Keratinocyte (primary cell): ENCODE measurements around the gene TTBK1. TPM values are rescaled to one million over a fixed set of nuclear protein-coding genes. Genes with fewer than 3 reads are reported as not detected.

Experiments
- DNase-seq: peaks from one replicate; pipeline ENCODE4 v3.0.0-alpha.2; 2011; ENCODE audit warnings: low read depth, missing footprints, low spot score
- FAIRE-seq: peaks from 2 replicates; lab custom pipeline; 2011; peaks lifted over from hg19 to GRCh38; lab: Jason Lieb, UNC
- H2AFZ ChIP-seq: 2 replicates; pipeline ENCODE4 v1.6.0; 2012; ENCODE audit warnings: low read length, control low read depth, inconsistent platforms; ENCODE audit not compliant: control insufficient read depth
- H3K27ac ChIP-seq: 2 replicates; pipeline ENCODE4 v1.5.1; 2011; ENCODE audit warnings: low read length; ENCODE audit not compliant: control insufficient read depth, insufficient read depth
- H3K27me3 ChIP-seq: 3 replicates; pipeline ENCODE4 v1.6.0; 2011; ENCODE audit warnings: low read length; ENCODE audit not compliant: control insufficient read depth, insufficient read depth; ENCODE audit errors: extremely low read depth
- H3K36me3 ChIP-seq, 2 experiments: 2 replicates in 1 of 2; 3 replicates in 1 of 2; pipeline ENCODE4 v1.5.1; 2011; ENCODE audit warnings: low read length in 2 of 2, mild to moderate bottlenecking in 1 of 2; ENCODE audit not compliant: control insufficient read depth in 2 of 2, insufficient read depth in 2 of 2; ENCODE audit errors: extremely low read depth in 1 of 2
- H3K4me1 ChIP-seq: 3 replicates; pipeline ENCODE4 v1.5.1; 2011; ENCODE audit warnings: low read length; ENCODE audit not compliant: control insufficient read depth, insufficient read depth; ENCODE audit errors: extremely low read depth
- H3K4me2 ChIP-seq: 3 replicates; pipeline ENCODE4 v1.6.0; 2011; ENCODE audit warnings: low read depth, low read length; ENCODE audit not compliant: control insufficient read depth, insufficient read depth; ENCODE audit errors: extremely low read depth
- H3K4me3 ChIP-seq, 3 experiments: fragments of 200-600 bp in 1 of 3; sonication (generic) in 1 of 3; 2 replicates in 2 of 3; 3 replicates in 1 of 3; pipeline ENCODE4 v1.5.1; 2011 to 2016; ENCODE audit warnings: low read length in 3 of 3, mild to moderate bottlenecking in 3 of 3, control low read depth in 2 of 3, inconsistent platforms in 1 of 3, low read depth in 1 of 3, mixed read lengths in 1 of 3, mixed run types in 1 of 3, moderate library complexity in 1 of 3; ENCODE audit not compliant: control insufficient read depth in 2 of 3, insufficient read depth in 2 of 3; ENCODE audit errors: extremely low read depth in 1 of 3
- H3K79me2 ChIP-seq: 2 replicates; pipeline ENCODE4 v1.6.0; 2012; ENCODE audit warnings: low read length; ENCODE audit not compliant: control insufficient read depth, insufficient read depth
- H3K9ac ChIP-seq: 3 replicates; pipeline ENCODE4 v1.6.0; 2011; ENCODE audit warnings: low read length; ENCODE audit not compliant: control insufficient read depth, insufficient read depth; ENCODE audit errors: extremely low read depth
- H3K9me1 ChIP-seq: 3 replicates; pipeline ENCODE4 v1.6.0; 2011; ENCODE audit warnings: low read length; ENCODE audit not compliant: control insufficient read depth, insufficient read depth; ENCODE audit errors: extremely low read depth
- H3K9me3 ChIP-seq: 2 replicates; pipeline ENCODE4 v1.5.1; 2012; ENCODE audit warnings: low read depth, low read length; ENCODE audit not compliant: control insufficient read depth
- H4K20me1 ChIP-seq: 3 replicates; pipeline ENCODE4 v1.6.0; 2011; ENCODE audit warnings: low read length; ENCODE audit not compliant: control insufficient read depth, insufficient read depth; ENCODE audit errors: extremely low read depth
- CTCF ChIP-seq, 3 experiments: IDR thresholded peaks in 1 of 3; conservative IDR thresholded peaks in 1 of 3; optimal IDR thresholded peaks in 1 of 3; 2 replicates in 2 of 3; 3 replicates in 1 of 3; pipeline versions ENCODE3 to v1.5.1; 2011; ENCODE audit warnings: low read length in 3 of 3, mild to moderate bottlenecking in 3 of 3, moderate library complexity in 2 of 3, control low read depth in 1 of 3, inconsistent platforms in 1 of 3; ENCODE audit not compliant: insufficient read depth in 2 of 3; ENCODE audit errors: extremely low read depth in 1 of 3
- EZH2 ChIP-seq: IDR thresholded peaks from one replicate; pipeline ENCODE4 v1.6.1; 2012; ENCODE audit warnings: inconsistent platforms, mild to moderate bottlenecking, low read length, moderate library complexity
- dilution Hi-C: fragments of 300-500 bp; cut with MboI; formaldehyde crosslinking; loops from one replicate; pipeline ENCODE4 v1.7.0; 2020; ENCODE audit warnings: low sequenced_read_pairs; ENCODE audit not compliant: extremely low pct_ligation_motif_present
- polyA plus RNA-seq, 5 experiments: library from polyadenylated mRNA; depleted of rRNA in 3 of 5; stranded (reverse) in 3 of 5; stranded (forward) in 1 of 5; unstranded in 1 of 5; fragments of >200 nt; gene quantifications; 1 replicate in 1 of 5; 2 replicates in 3 of 5; 3 replicates in 1 of 5; pipeline versions ENCODE4 v1.2.1 to v1.2.3, GENCODE V29; 2011 to 2012; ENCODE audit warnings: missing spikeins in 2 of 5, low read depth in 1 of 5, low replicate concordance in 1 of 5

Gene TTBK1
- polyA plus RNA-seq, 1 donor (not counting 4 experiments of a cell fraction or from before 2014, with no cell fraction given), result not detected

DNA sequence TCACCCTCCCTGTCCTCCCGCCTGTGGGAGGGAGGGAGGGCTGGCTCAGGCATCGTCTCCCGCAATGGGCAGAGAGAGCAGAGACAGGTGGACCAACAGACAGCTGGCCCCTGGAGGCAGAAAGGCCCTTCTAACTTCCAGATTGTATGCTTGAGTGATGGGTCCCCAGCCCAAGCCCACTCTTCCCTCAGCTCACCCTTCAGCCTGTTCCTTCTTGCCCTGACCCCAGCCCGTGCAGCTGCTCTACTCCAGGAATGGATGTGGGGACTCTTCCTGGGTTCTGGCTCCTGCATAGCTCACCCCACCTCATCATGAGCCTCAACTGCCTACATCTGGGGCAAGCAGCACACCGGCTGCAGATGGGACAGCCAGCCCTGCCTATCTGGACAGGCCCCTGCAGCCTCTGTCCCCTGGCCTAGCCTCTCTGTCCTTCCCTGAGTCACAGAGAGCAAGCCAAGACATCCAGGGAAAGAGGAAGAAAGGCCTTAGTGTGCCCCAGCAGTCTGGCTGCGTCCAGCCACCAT is 43.2 kb downstream of the TTBK1 start:
- FAIRE-seq (no peak), DNase-seq (no peak)
- Histone ChIP-seq H3K9me3 (no peaks in the 10 kb centered on the region), H4K20me1 (no peaks in the 10 kb centered on the region), H3K36me3 (no peaks in the 10 kb centered on the region), H3K79me2 (no peaks in the 10 kb centered on the region), H3K9ac (no peak overlapping the region), H3K4me1 (peaks cover 4% of the 10 kb centered on the region), H2AFZ (no peak overlapping the region), H3K4me3 (no peak overlapping the region), H3K27ac (no peak overlapping the region), H3K9me1 (no peaks in the 10 kb centered on the region), H3K4me2 (no peak overlapping the region), H3K27me3 (peaks cover 40% of the 10 kb centered on the region)
- dilution Hi-C loops, result no loop called here
- no peak for TF ChIP-seq CTCF (optimal IDR thresholded peaks at IDR 0.05 in 1 of 3, IDR thresholded peaks at IDR 0.05 in 1 of 3, conservative IDR thresholded peaks at IDR 0.05 in 1 of 3; ENCODE audit: extremely low read depth in 1 of 3, insufficient read depth in 2 of 3, low read length in 3 of 3)
- no peak for TF ChIP-seq EZH2

DNA sequence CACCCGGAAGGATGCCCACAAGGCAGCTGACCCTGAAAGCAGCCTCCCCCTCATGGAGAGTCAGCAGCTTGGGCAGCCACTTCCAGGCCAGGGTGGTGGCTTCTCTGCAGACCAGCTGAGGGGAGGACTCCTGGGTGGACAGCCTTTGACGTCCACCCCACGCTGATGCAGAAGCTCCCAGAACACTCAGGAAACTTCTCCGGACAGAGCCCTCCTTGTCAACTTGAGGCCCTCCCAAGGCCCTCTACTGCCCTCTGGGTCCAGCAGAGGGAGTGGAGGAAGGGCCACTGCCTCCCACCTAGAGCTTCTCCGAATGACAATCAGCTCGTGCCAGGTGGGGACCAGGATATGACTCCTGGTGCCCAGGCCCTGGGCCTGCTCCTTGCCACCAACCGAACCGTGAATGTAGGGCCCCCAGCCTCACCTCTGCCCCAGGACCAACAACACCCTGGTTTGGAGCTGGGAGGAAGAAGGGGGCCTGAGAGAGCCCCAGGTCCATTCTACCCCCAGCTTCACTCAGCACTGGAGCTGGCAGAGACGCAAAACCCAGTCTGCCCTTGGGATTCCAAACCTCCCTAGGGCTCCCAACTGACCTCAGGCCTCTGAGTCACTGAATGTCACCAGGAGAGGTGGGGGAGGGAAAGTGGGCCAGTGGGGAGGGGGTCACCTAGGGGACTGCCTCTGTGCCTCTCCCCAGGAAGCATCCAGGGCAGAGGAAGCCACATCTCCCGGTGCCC is 43.9 kb downstream of the TTBK1 start:
- Histone ChIP-seq H3K4me3 (no peak overlapping the region), H3K9me3 (no peaks in the 10 kb centered on the region), H3K27ac (no peak overlapping the region), H3K9ac (no peak overlapping the region), H3K9me1 (no peaks in the 10 kb centered on the region), H3K79me2 (no peaks in the 10 kb centered on the region), H4K20me1 (no peaks in the 10 kb centered on the region), H3K36me3 (no peaks in the 10 kb centered on the region), H3K27me3 (peaks cover 40% of the 10 kb centered on the region), H3K4me2 (no peak overlapping the region), H3K4me1 (peaks cover 4% of the 10 kb centered on the region), H2AFZ (no peak overlapping the region)
- dilution Hi-C loops, result no loop called here
- FAIRE-seq (no peak), DNase-seq (no peak)
- no peak for TF ChIP-seq EZH2
- TF ChIP-seq CTCF (optimal IDR thresholded peaks at IDR 0.05 in 1 of 3, IDR thresholded peaks at IDR 0.05 in 1 of 3, conservative IDR thresholded peaks at IDR 0.05 in 1 of 3; ENCODE audit: extremely low read depth in 1 of 3, insufficient read depth in 2 of 3, low read length in 3 of 3), result no peak
